GM18498 (cell line): ENCODE measurements around the gene E2F4.

ENCODE experiments used
- ATAC-seq: cut with Tn5 transposase; IDR thresholded peaks from one replicate; pipeline ENCODE4 v1.9.1; 2021; ENCODE audit warnings: mild to moderate bottlenecking, moderate library complexity; ENCODE audit not compliant: unreplicated experiment

The E2F4 gene

DNA sequence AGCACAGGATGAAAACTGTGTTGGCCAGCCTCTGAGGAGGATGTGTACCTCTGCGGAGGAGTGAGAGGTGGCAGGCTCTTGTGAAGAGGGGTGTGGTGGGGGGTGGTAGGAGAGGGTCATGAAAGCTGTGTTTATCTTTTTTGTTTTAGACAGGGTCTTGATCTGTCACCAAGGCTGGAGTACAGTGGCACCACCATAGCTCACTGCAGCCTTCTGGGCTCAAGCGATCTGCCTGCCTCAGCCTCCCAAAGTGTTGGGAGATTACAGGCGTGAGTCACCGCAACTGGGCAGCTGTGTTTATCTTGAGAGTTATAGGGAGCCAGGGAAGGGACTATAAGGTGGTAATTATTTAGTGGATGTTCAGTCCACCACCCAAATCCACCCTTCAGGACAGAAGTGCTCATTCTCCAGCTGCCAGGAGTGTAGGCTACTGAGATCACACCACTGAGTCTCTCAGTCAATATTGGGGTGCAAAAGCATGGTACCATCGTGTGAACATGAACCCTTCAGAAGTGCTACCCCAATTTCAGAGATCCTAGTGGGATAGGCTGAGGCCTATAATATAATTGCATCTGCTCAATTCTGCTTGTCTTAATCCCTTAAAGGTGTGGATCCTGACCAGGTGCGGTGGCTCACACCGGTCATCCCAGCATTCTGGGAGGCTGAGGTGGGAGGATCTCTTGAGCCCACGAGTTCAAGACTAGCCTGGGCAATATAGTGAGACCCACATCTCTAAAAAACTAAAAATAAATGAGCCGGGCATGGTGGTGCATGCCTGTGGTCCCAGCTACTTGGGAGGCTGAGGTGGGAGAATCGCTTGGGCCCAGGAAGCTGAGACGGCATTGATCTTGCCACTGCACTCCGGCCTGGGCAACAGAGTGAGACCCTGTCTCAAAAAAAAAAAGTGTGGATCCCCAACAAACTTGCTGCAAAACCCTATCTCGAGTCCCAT lies 1.2 kb upstream of the E2F4 start:
- ATAC-seq = no peak

DNA sequence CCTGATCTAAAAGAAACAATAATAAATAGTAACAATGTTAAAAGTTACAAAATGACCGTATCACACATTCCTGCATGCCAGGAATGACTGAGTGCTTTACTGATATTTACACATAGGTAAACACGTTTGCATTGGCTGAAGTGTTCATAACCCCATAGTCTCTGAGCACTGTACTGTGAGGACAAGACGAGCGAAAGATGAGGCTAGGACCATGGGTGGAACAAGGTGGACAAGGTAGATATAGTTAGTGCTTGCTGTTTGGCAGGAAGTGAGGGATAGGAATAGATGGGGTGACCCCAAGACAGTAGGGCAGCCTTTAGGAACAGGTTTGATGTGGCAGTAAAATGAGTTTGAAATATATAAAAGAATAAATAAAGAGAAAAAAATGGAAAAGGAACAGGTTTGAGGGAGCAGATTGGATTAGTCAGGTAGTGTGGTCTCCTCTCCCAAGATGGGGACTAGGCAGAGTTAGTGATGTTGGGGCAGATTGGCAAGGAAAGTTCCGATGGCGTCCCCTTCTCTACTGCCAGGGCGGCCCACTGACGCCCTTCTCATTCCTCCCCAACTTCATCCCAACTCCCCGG lies 452 bp upstream of the E2F4 start:
- ATAC-seq = no peak

DNA sequence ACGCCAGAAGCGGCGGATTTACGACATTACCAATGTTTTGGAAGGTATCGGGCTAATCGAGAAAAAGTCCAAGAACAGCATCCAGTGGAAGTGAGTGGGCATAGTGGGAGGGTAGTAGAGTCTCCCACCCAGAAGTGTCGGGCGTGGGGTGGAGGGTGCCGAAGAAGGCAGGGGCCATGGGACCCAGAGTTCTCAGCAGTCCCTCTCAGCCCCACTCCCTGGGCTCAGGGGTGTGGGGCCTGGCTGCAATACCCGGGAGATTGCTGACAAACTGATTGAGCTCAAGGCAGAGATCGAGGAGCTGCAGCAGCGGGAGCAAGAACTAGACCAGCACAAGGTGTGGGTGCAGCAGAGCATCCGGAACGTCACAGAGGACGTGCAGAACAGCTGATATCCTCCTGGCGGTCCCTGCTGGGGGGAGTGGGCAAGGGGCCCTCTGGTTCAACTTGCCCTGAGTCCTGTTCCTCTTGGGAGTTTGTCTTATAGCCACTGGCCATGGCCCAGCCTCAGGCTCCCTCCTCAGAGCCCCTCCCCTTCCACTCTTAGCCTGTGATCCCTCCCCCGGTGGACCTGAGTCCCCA lies 916 bp downstream of the E2F4 start:
- ATAC-seq = no peak

DNA sequence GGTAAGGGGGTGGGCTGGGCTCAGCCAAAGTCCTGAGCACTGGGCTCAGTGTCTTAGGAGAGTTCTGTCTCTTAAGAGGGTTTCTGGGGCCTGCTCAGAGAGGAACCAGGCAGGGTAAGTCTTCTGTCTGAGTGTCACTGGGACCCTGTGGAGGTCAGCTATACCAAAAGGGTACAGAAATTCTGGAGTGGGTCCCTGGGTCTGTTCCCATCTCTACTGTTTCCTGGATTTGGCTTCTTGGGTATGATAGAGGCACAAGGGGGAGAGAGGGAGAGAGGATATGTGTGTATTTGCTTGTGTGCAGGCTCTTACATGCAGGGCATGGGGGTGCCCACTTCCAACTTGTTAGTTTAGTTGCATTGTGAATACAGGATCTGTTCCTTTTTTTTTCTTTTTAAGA lies 1.6 kb downstream of the E2F4 start:
- ATAC-seq = no peak

DNA sequence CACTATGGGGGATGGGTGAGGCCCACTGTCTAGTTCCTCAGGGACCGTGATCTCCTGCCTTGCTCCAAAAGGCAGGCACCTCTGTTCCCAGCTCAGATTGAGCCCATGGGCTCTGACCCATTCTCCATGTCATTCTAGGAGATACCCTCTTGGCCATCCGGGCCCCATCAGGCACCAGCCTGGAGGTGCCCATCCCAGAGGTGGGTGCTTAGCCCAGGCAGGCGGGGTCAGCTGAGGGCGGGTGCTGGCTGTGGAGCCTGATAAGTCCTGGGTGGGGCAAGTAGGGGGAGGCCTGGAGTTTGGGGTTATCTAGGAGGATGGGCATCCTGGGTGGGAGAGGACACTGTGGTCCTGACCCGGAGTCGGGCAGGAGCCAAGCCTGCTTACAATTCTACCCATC lies 2.3 kb downstream of the E2F4 start:
- ATAC-seq = no peak

DNA sequence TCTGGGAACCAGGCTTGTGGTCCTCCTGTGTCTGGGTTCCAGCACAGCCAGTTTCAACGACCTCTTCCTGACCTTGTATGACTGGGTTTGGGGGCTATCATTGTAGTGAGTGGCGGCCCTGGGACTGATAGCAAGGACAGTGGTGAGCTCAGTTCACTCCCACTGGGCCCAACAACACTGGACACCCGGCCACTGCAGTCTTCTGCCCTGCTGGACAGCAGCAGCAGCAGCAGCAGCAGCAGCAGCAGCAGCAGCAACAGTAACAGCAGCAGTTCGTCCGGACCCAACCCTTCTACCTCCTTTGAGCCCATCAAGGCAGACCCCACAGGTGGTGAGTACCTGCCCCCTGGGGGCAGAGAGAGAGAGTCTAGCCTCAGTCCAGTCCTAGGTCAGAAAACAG lies 3.7 kb downstream of the E2F4 start:
- no peak for ATAC-seq

DNA sequence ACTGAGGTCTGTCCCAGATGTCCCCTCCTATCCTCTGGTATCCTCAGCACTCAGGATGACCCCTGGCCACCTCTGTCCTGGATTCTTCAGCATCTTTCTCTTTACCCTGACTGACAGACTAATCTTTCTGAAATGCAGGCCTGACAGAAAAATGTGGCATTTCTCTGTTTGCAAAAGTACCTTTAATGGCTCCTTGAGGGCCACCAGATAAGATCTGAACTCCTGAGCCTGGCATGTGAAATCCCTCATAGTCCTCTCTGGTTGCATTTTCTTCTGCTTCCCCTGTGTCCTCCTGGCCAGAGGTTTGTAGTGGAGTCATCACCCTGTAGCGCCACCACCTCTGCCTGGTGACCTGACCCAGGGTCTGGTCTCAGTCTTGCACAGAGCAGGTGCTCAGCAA lies 4.9 kb downstream of the E2F4 start:
- no peak for ATAC-seq

DNA sequence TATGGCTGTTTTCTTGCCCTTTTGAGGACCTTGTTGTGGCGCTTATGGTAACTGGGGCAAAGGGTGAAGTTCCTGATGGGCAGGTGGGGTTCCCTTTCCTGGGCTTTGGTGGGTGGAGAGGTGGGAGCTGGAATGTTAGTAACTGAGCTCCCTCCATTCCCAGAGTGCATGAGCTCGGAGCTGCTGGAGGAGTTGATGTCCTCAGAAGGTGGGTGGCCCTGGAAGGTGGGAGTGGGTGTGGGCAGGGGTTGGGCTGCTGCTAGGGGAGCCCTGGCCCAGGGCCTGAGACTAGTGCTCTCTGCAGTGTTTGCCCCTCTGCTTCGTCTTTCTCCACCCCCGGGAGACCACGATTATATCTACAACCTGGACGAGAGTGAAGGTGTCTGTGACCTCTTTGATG lies 5.7 kb downstream of the E2F4 start:
- ATAC-seq = no peak

DNA sequence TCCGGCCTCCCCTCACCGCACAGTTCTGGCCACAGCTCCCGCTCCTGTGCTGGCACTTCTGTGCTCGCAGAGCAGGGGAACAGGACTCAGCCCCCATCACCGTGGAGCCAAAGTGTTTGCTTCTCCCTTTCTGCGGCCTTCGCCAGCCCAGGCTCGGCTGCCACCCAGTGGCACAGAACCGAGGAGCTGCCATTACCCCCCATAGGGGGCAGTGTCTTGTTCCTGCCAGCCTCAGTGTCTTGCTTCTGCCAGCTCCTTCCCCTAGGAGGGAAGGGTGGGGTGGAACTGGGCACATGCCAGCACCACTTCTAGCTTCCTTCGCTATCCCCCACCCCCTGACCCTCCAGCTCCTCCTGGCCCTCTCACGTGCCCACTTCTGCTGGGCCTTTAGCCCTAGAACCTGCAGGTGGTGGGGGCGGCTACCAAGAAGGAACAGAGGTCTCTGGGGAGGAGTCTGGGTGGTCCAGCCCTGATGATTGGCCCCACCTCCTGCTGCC lies 6.3 kb downstream of the E2F4 start:
- no peak for ATAC-seq

DNA sequence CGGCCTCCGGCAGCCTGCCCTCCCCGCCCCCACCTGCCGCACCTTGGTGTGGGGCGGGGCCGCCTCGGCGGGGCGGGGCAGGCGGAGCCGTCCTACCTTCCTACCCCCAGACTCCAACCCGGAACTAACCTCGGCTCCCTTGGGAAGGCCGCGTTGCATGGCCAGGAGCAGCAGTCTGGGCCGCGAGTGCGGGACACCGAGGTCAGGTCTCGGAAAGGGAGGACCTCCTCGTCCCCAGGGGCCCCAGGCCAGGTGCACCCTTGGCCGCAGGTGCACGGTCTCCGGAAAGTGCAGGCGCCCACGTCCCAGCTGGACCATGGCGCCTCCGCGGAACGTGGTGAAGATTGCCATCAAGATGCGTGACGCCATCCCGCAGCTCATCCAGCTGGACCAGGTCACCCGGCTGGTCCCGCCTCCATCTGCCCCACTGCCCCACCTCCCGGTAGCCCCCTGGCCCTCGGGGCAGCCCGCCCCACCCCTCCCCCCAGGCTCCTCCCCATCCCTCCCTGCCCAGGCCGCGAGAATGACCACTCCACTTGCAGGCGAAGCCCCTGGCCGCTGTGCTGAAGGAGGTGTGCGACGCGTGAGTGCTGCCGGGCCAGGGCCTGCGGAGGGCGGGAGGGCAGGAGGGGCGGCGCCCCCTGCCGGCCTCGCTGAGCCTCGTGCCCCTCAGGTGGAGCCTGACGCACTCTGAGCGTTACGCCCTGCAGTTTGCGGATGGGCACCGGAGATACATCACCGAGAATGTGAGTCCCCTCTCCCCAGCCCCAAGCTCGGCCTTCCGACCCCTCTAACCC lies 7.3 kb downstream of the E2F4 start, which contains the start of gene ELMO3:
Gene ELMO3 (plus strand): TSS at position 121 of the 797 bp plus-strand sequence. CDS start 196 bp downstream, at position 317.
- no peak for ATAC-seq

DNA sequence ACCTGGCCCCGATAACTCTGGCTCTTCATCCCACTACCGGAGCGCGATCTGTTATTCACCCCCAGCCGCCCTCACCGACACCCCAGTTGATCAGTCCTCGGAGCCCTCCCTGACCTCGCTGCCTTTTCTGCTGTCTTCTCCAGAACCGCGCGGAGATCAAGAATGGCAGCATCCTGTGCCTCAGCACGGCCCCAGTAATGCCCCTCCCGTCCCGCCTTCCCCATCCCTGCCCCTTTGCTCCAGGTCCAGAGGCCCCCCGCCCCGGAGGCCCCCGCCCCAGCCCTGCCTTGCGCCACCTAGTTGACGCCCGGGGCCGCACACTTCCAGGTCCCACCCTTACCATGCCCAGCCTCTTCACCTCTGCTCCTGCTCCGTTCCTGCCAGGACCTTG lies 7.8 kb downstream of the E2F4 start:
- no peak for ATAC-seq

DNA sequence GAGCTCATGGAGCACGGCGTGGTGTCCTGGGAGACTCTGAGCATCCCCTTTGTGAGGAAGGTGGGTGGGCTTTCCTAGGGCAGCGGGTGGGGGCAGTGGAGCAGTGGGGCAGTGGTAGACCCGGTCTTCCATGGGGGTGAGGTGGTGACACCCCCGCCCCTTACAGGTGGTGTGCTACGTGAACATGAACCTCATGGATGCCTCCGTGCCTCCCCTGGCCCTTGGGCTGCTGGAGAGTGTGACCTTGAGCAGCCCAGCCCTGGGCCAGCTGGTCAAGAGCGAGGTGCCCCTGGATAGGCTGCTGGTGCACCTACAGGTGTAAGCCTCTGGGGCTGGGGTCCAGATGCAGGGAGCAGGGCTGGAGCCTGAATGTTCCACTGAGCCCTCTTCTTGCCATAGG lies 8.5 kb downstream of the E2F4 start:
- ATAC-seq = no peak

DNA sequence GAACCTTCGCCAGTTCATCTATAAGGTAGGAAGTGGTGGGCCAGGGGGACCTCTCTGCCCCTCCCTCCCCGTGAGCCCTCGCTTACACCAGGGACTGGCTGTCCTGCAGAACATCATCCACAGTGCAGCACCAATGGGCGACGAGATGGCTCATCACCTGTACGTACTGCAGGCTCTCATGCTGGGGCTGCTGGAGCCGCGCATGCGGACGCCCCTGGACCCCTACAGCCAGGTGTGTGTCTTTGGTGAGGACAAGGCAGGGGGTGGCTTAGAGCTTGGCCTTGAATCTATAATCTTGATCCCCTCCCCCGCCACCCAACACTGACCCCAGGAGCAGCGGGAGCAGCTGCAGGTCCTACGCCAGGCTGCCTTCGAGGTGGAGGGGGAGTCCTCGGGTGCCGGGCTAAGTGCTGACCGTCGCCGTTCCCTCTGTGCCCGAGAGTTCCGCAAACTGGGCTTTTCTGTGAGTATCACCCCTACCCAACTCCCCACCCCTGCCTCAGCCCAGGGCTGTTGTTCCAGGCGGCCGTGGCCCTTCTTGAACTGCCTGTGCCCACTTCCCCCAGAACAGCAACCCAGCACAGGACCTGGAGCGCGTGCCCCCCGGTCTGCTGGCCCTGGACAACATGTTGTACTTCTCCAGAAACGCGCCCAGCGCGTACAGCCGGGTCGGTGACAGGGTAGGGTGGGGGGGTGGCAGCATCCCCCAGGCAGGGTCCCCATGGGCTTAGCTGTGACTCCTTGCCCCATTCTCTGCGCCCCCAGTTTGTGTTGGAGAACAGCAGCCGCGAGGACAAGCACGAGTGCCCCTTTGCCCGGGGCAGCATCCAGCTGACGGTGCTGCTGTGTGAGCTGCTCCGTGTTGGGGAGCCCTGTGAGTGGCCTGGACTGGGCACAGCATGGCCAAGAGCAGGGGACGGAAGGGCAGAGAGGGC lies 9.7 kb downstream of the E2F4 start:
- ATAC-seq = no peak

DNA sequence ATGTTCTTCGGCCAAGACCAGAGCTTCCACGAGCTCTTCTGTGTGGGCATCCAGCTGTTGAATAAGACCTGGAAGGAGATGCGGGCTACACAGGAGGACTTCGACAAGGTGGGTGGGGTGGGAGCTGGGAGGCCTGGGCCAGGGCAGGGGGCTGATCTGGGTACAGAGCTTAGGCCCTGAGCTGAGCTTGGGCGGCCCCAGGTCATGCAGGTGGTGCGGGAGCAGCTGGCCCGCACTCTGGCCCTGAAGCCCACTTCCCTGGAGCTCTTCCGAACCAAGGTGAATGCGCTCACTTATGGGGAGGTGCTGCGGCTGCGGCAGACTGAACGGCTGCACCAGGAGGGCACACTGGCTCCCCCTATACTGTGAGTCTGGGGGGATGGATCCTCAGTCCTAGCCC lies 10.5 kb downstream of the E2F4 start:
- ATAC-seq = no peak

DNA sequence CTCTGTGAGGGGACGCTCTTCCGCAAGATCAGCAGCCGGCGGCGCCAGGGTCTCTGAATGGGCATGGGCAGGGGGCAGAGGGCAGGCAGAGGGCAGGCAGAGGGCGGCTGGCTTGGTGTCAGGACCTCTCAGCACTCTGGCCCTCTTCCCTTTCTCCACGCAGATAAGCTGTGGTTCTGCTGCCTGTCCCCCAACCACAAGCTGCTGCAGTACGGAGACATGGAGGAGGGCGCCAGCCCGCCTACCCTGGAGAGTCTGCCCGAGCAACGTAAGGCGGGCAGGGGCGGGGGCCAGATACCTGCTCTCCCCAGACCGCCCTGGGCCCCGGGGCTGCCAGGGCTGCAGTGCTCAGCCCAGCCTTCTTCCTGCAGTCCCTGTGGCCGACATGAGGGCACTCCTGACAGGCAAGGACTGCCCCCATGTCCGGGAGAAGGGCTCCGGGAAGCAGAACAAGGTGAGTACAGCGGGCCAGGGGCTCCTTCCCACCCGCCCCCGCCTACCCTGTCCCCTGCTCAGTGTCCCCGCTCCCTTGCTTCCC lies 11.1 kb downstream of the E2F4 start:
- ATAC-seq = no peak

DNA sequence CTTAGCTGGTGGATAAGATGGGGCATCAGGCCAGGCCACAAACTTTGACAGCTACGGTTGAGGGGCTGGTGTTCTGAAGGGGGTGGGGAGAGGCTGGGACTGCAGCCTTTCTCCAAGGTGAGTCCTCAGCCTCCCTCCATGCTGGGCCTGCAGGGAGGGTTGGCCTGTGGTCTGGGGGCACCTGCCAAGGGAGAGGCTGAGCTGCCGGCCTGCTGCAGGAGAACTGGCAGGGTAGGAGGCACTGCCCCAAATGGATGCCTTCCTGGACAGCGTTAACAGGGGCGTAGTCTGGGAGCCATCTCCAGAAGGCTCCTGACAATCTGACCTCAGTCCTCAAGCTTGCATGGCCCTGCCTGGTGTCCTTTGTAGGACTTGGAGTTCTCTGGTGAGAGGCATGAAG lies 12.1 kb downstream of the E2F4 start:
- ATAC-seq = no peak

DNA sequence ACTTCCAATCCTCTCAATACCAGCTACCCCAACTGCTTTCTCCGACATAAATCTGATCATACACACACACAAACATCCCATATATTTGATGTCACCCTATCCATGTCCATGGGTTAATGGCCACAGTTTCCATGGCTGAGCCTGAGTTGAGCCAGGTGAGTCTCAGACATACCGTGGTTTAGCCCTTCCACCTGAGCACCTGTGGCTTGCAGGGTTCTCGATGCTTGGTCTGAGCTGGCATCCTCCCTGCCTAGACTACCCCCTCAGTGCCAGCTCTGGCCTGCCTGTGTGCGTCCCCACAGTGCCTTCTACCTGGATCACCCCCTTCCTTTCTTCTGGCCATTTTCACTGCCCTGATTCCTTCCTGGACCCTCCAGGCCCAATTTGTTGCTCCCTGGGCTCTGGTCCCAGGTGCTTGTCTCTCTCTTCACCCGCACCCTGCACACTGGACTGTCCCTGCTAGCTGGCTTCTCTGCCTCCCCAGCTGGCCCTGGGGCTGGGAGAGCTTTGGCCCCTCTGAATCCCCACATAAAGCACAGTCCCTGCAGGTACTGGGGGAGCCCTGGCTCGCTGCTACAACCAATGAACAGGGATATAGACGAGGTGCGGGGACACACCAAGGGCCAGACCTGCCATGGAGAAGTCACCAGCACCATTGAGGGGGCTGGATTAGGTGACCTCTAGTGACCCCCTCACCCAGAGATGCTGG lies 14.3 kb downstream of the E2F4 start:
- no peak for ATAC-seq

DNA sequence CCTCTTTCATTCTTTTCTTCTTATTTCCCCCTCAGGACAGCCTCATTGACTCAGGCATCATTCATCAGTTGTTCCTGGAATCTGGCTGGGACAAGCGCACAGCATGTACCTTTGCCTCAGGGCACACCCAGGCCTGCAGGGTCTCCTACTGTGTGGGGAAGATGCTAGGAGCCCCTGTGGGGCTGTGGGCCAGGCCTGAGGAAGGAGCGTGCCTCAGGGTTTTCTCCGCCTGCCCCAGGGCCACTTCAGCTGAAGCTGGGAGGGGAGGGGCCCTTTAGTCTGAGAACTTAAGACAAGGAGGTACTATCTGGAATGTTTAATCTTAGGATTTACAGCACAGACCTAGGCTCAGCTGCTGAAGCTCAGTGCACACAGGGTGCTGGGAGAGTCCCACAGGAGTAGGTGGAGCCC lies 14.9 kb downstream of the E2F4 start:
- no peak for ATAC-seq
